Cerebellar nuclear complex (tissue), 1 donor: ENCODE measurements around the gene TRDN.
"Not testable (repeated sequence)": the region's sequence is repeated elsewhere in the genome, so short reads cannot be mapped to it uniquely, and the experiment has no call there.

Source experiments
- DNase-seq, 2 experiments: peaks; one replicate each; lab custom pipeline; 2025; lab: John Stamatoyannopoulos, UW

The TRDN gene

GRCh38 chr6:123404975-123405374, 231.8 kb downstream of the TRDN start:
- DNase-seq = no peak

GRCh38 chr6:123402052-123402451, 234.7 kb downstream of the TRDN start:
- no peak for DNase-seq

GRCh38 chr6:123398072-123398471, 238.7 kb downstream of the TRDN start:
- no peak for DNase-seq

GRCh38 chr6:123393331-123393730, 243.4 kb downstream of the TRDN start:
- no peak for DNase-seq

- DNase-seq = no peak
These were observed 253.0 kb downstream of the TRDN start for GRCh38 chr6:123383718-123384117.

- DNase-seq = no peak
These were observed 256.5 kb downstream of the TRDN start for GRCh38 chr6:123380257-123380656.

- DNase-seq = no peak
These were observed 264.0 kb downstream of the TRDN start for GRCh38 chr6:123372737-123373136.

- no peak for DNase-seq
These were observed 272.8 kb downstream of the TRDN start for GRCh38 chr6:123363912-123364311.

GRCh38 chr6:123360359-123360758, 276.4 kb downstream of the TRDN start:
- no peak for DNase-seq

GRCh38 chr6:123352705-123353104, 284.0 kb downstream of the TRDN start:
- DNase-seq = no peak

GRCh38 chr6:123352279-123352678, 284.5 kb downstream of the TRDN start:
- DNase-seq = no peak

GRCh38 chr6:123343836-123344235, 292.9 kb downstream of the TRDN start:
- no peak for DNase-seq

GRCh38 chr6:123338394-123338793, 298.4 kb downstream of the TRDN start:
- no peak for DNase-seq

GRCh38 chr6:123333000-123333756, 303.6 kb downstream of the TRDN start:
- DNase-seq = no peak

GRCh38 chr6:123332070-123332469, 304.7 kb downstream of the TRDN start:
- no peak for DNase-seq

- no peak for DNase-seq
These were observed 307.4 kb downstream of the TRDN start for GRCh38 chr6:123329337-123329736.

- peak in 1 of 2 experiments; percentile 11 for DNase-seq
These were observed 313.1 kb downstream of the TRDN start for GRCh38 chr6:123323452-123324329.

GRCh38 chr6:123321020-123321419, 315.7 kb downstream of the TRDN start:
- no peak for DNase-seq

- DNase-seq = peak in 1 of 2 experiments; percentile 5
These were observed 319.9 kb downstream of the TRDN start for GRCh38 chr6:123316733-123317323.

GRCh38 chr6:123314459-123314858, 322.3 kb downstream of the TRDN start:
- DNase-seq = not testable (repeated sequence)

GRCh38 chr6:123309130-123309529, 327.6 kb downstream of the TRDN start:
- DNase-seq = no peak

- DNase-seq = no peak
These were observed 330.4 kb downstream of the TRDN start for GRCh38 chr6:123306334-123306733.

- DNase-seq = no peak
These were observed 341.1 kb downstream of the TRDN start for GRCh38 chr6:123295672-123296071.
